HL-60 (cell line): ENCODE results near the gene ASIC1.

Experiments used
- CTCF ChIP-seq: IDR thresholded peaks from one replicate; pipeline ENCODE4 v1.5.1; 2011; ENCODE audit warnings: low read length, control low read depth, inconsistent platforms; ENCODE audit not compliant: insufficient read depth
- POLR2AphosphoS5 ChIP-seq: IDR thresholded peaks from 2 replicates; pipeline ENCODE4 v1.6.1; 2012; ENCODE audit warnings: low read depth
- REST ChIP-seq: IDR thresholded peaks from 2 replicates; pipeline ENCODE4 v1.6.1; 2012; ENCODE audit warnings: low read depth; ENCODE audit not compliant: insufficient replicate concordance

GRCh38 chr12:50112456-50113218 is 55.2 kb downstream of the ASIC1 start:
- TF ChIP-seq CTCF (no peak), POLR2AphosphoS5 (no peak; the same call in 1 of the 2 replicates), REST (no peak)
